Esophagus squamous epithelium (tissue), 4 donors: ENCODE measurements around the gene HBM.
"Not testable (repeated sequence)": the region's sequence is repeated elsewhere in the genome, so short reads cannot be mapped to it uniquely, and the experiment has no call there.

Experiments
- CTCF ChIP-seq, 6 experiments: fragments of 450-650 bp in 4 of 6; fragments of 200-600 bp in 2 of 6; sonication (generic) in 2 of 6; IDR thresholded peaks; one replicate each; pipeline ENCODE4 v1.5.1; 2016 to 2019; ENCODE audit warnings: antibody characterized with exemption in 6 of 6, mild to moderate bottlenecking in 4 of 6, moderate library complexity in 4 of 6
- POLR2A ChIP-seq, 4 donors: fragments of 450-650 bp; IDR thresholded peaks; one replicate each; pipeline ENCODE4 v1.6.1; 2017; ENCODE audit warnings: antibody characterized with exemption in 4 of 4, mild to moderate bottlenecking in 4 of 4, moderate library complexity in 3 of 4

GRCh38 chr16:173211-173854 is 7.6 kb downstream of the HBM start:
- not testable (repeated sequence) for TF ChIP-seq CTCF, POLR2A (IDR thresholded peaks at IDR 0.05)
